HUES48 (cell line): ENCODE data around the gene GOLIM4.

Source experiments
- H3K27ac ChIP-seq: one replicate; pipeline ENCODE4 v1.7.0; 2013; ENCODE audit warnings: low read depth, low read length, inconsistent platforms
- H3K27me3 ChIP-seq: 2 replicates; pipeline ENCODE4 v1.6.1; 2013; ENCODE audit warnings: mild to moderate bottlenecking, low read length; ENCODE audit not compliant: control insufficient read depth, insufficient read depth
- H3K36me3 ChIP-seq: 2 replicates; pipeline ENCODE4 v1.6.1; 2013; ENCODE audit warnings: low read length; ENCODE audit not compliant: control insufficient read depth, insufficient read depth
- H3K4me1 ChIP-seq: 2 replicates; pipeline ENCODE4 v1.6.1; 2013; ENCODE audit warnings: mild to moderate bottlenecking, low read length; ENCODE audit not compliant: control insufficient read depth, insufficient read depth
- H3K4me3 ChIP-seq: 2 replicates; pipeline ENCODE4 v1.5.1; 2013; ENCODE audit warnings: mild to moderate bottlenecking, low read depth, low read length
- H3K9ac ChIP-seq: 2 replicates; pipeline ENCODE4 v1.6.1; 2013; ENCODE audit warnings: mild to moderate bottlenecking, low read depth, low read length, moderate library complexity
- H3K9me3 ChIP-seq: 2 replicates; pipeline ENCODE4 v1.6.1; 2013; ENCODE audit warnings: low read length; ENCODE audit not compliant: control insufficient read depth, insufficient read depth

Gene GOLIM4

DNA sequence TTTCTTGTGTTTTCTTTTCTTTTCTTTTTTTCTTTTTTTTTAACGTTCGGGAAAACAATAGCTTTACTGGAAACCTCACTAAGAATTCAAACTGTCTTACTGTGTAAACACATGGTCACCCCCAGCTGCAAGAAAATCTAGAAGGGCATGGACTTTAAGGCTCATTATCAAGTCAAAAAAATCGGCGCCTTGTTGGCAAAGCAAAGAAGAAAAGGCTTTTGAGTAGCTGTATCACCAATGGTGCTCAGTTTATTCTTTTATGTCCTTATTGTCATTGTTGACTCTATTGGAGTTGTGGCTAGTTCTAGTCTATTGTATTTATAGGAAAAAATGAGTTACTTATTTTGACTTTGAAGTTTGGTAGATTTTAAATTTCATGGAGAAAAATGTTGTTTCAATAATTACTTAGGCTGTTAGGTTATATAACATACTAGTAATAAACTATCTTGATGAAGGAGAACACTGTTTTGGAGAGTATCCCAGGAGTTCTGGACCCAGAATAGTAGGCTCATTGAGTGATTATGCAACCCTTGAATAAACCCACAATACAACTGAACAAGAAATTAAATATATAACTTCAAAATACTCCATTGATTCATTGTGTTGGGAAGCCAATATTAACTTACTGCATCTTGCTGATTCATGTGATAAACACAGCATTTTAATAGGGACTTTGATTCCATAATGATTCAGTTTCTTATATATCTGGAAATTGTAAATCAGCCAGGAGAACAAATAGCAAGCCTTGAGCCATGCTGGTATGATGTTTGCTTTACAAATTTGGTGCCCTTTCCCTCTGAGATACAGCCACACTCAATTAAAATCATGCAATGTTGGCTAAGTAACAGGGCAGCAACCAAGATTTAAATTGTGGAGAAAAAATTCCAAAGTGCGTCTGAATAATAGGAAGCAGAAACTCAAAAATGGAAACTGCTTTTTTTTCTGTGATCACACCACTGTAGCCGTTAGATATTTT is 27.8 kb upstream of the GOLIM4 start:
- H3K4me1 ChIP-seq = no peaks in the 10 kb centered on the region
- no peak overlapping the region for H3K9ac ChIP-seq
- no peak overlapping the region for H3K27ac ChIP-seq
- H3K27me3 ChIP-seq = no peaks in the 10 kb centered on the region
- peaks cover 13% of the 10 kb centered on the region for H3K9me3 ChIP-seq
- no peak overlapping the region for H3K4me3 ChIP-seq
- no peaks in the 10 kb centered on the region for H3K36me3 ChIP-seq

DNA sequence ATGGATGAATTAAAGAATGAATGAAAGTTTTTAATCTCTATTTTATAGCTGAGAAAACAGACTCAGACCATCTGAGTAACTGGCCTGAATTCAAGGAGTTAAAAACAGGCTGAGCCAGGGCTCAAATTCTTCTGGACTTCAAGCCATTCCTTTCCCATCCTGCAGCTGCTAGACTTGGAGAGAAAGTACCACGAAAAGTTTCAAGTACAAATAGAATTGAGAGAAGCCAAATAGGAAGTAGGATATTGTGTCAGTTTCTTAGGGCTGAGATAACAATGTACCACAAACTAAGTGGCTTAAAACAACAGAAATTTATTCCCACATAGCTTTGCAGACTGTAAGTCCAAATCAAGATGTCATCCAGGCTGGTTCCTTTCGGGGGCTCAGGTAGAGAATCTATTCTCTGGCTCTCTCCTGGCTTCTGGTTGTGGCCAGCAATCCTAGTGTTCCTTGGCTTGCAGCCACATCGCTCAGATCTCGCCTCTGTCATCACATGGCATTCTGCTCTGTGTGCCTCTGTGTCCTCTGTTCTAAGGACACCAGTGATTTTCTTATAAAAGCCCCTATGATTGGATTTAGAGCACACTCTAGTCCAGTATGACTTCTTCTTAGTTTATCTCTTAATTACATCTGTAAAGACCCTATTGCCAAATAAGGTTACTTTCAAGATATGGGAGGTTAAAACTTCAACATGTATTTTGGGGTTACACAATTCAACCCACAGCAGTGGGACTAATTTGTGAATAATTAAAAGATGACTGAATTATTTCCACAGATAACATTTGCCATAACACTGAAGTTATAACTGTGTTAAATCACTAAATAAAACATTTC is 25.7 kb upstream of the GOLIM4 start:
- Histone ChIP-seq H3K9me3 (no peaks in the 10 kb centered on the region), H3K27me3 (no peaks in the 10 kb centered on the region), H3K4me3 (no peak overlapping the region), H3K9ac (no peak overlapping the region), H3K27ac (no peak overlapping the region), H3K4me1 (no peaks in the 10 kb centered on the region), H3K36me3 (no peaks in the 10 kb centered on the region)

DNA sequence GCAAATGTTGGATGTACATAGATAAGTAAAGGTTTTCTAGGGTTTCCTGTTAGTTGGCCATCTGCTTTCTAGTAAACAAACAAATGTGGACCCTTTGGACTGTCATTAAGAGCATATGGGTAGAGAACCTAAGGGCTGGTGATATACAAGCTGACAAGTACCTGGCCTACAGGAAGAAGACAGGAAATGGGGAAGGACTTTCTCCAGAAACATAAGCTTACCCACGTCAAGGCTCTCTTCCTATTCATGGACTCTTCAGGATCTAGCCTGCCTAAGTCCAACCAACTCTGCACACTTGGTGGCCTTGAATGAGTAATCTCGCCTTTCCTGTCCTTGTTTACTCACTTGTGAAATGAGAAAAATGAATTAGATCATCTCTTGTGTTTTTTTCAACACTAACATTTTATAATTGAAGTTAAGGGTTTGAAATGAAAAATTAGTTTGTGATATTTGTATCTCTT is 22.2 kb upstream of the GOLIM4 start:
- H3K4me3 ChIP-seq = no peak overlapping the region
- no peaks in the 10 kb centered on the region for H3K9me3 ChIP-seq
- no peaks in the 10 kb centered on the region for H3K36me3 ChIP-seq
- no peak overlapping the region for H3K9ac ChIP-seq
- no peaks in the 10 kb centered on the region for H3K27me3 ChIP-seq
- H3K27ac ChIP-seq = no peak overlapping the region
- H3K4me1 ChIP-seq = no peaks in the 10 kb centered on the region

DNA sequence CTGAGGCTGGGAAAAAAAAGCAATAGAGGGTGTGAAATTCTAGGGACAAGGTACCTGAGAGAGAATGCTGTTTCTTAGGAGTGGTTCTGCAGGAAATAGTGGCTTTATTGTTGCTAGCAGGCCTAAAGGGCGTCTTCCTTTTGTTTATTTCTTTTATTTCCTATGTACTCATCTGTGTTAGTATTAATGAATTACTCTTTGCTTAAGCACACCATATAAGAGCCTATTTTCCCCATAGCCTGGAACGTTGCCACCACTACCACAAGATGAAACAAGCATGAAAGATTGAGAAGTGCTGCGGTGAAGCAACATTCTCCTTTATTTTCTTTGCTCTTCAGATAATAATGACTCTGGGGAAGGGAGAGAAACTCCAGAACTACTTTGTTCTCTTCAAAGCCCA is 21.3 kb upstream of the GOLIM4 start:
- H3K27ac ChIP-seq = no peak overlapping the region

DNA sequence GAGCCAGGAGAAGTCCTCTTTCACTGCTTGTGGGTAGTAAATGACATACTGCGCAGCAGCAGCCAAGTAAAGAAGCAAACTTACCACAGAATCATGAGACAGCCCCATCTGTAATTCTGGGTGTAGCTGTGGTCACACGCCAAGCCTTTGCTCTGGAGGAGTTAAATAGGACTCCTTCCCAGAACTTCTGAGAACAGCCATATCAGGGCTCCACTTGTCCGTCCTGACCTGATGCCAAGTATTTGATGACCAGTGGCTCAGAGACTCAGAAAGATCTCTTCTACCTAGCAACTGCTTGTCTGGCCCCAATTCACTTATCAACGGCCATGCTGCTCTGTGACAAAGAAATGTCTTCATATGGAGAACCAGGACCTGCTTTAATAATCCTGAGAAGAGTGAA is 20.6 kb upstream of the GOLIM4 start:
- no peaks in the 10 kb centered on the region for H3K36me3 ChIP-seq
- H3K9ac ChIP-seq = no peak overlapping the region
- H3K27me3 ChIP-seq = no peaks in the 10 kb centered on the region
- H3K27ac ChIP-seq = no peak overlapping the region
- H3K4me1 ChIP-seq = no peaks in the 10 kb centered on the region
- H3K4me3 ChIP-seq = no peak overlapping the region
- no peaks in the 10 kb centered on the region for H3K9me3 ChIP-seq

More for the DNA sequence above, 21.3 kb upstream of the GOLIM4 start:
- Histone ChIP-seq H3K9ac (no peak overlapping the region), H3K4me3 (no peak overlapping the region), H3K36me3 (no peaks in the 10 kb centered on the region), H3K9me3 (no peaks in the 10 kb centered on the region), H3K4me1 (no peaks in the 10 kb centered on the region), H3K27me3 (no peaks in the 10 kb centered on the region)

DNA sequence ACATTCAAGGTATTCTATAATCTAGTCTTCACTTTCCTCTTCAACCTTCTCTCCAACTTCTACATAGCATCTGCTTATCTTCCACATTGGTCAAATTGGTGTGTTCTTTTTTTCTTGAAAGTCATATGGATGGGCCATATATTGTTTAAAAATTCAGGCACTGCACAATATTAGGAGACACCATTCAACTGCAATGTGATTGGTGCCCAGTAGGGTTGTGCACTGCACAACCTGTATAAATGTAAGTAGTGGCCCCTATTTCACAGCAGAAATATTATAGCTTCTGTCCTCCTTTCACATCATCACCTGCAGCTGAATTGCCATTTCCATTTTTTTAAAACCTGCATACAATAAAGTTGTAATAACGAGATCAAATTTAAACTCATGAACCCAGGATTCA is 18.1 kb upstream of the GOLIM4 start:
- Histone ChIP-seq H3K4me3 (no peak overlapping the region), H3K27ac (no peak overlapping the region), H3K9me3 (no peaks in the 10 kb centered on the region), H3K4me1 (no peaks in the 10 kb centered on the region), H3K27me3 (no peaks in the 10 kb centered on the region), H3K36me3 (no peaks in the 10 kb centered on the region), H3K9ac (no peak overlapping the region)

DNA sequence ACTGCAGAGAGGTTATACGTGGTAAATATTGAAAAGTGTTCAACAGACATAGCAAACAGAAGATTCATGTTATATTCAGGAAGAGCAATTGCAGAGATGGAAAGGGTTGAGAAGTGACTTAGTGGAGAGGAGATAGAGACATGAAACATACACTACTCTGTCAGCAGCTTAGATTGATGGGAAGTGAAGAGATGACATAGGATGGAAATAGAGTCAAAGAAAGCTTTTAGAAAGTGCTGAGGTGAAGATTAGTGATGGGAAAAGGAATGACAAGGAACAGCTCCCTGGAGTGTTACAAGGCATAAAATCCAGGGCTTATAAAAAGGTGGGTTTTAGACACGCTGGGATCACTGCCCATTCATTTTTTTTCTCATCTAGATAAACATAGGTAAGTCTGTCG is 17.2 kb upstream of the GOLIM4 start:
- H3K36me3 ChIP-seq = no peaks in the 10 kb centered on the region
- H3K9me3 ChIP-seq = no peaks in the 10 kb centered on the region
- H3K27me3 ChIP-seq = no peaks in the 10 kb centered on the region
- H3K9ac ChIP-seq = no peak overlapping the region
- H3K27ac ChIP-seq = no peak overlapping the region
- no peaks in the 10 kb centered on the region for H3K4me1 ChIP-seq
- H3K4me3 ChIP-seq = no peak overlapping the region

DNA sequence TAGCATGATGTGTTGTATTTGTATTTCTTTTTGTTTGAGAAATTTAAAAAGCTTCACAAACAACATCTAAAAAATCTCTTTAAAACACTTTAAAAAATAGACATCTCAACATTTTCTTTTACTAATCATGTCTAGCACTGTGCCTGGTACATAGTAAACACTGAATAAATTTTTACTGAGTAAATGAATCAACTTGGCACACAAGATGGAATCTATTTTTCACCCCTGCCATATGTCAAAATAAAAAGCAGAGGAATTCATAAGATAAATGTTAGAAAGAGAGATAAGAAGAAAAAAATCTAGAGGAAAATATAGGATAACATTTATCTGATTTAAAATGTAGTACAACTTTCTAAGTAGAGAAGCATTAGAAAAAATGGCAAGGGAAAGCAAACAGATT is 8.6 kb upstream of the GOLIM4 start:
- H3K36me3 ChIP-seq = no peaks in the 10 kb centered on the region
- no peak overlapping the region for H3K9ac ChIP-seq
- H3K27me3 ChIP-seq = no peaks in the 10 kb centered on the region
- H3K9me3 ChIP-seq = no peaks in the 10 kb centered on the region
- no peak overlapping the region for H3K27ac ChIP-seq
- H3K4me1 ChIP-seq = no peaks in the 10 kb centered on the region
- no peak overlapping the region for H3K4me3 ChIP-seq

DNA sequence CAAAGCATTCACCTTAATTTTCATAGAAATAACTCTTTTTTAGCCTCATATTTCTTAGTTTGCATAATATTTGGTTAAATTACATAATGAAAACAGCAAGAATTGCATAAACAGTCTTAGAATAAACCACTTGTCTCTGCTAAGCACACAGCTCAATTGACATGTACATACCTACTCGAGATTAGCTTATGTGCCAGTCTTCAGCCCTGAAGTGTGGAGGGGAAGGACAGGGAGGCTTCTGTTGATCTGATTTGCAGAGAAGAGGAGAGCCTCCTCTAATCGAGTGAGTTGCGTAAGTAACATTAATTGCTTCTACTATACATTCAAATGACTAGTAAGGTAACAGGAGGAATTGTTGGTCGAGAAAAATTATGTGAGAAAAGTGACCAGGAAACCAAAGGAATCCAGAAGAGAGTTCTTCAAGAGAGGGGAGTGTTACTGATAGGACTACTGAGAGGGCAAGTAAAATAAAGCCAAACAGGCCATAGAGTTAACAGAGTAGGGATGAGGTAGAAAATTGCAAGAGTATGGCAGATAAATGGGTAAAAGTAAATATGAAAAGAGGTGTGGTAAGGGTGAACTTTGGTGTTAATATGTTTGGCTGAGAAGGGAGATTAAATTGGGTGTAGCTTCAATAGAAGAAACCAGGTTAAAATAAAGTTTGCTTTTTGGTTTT is 7.1 kb upstream of the GOLIM4 start:
- Histone ChIP-seq H3K4me3 (no peak overlapping the region), H3K9me3 (no peaks in the 10 kb centered on the region), H3K27me3 (no peaks in the 10 kb centered on the region), H3K36me3 (no peaks in the 10 kb centered on the region), H3K27ac (no peak overlapping the region), H3K4me1 (no peaks in the 10 kb centered on the region), H3K9ac (no peak overlapping the region)

DNA sequence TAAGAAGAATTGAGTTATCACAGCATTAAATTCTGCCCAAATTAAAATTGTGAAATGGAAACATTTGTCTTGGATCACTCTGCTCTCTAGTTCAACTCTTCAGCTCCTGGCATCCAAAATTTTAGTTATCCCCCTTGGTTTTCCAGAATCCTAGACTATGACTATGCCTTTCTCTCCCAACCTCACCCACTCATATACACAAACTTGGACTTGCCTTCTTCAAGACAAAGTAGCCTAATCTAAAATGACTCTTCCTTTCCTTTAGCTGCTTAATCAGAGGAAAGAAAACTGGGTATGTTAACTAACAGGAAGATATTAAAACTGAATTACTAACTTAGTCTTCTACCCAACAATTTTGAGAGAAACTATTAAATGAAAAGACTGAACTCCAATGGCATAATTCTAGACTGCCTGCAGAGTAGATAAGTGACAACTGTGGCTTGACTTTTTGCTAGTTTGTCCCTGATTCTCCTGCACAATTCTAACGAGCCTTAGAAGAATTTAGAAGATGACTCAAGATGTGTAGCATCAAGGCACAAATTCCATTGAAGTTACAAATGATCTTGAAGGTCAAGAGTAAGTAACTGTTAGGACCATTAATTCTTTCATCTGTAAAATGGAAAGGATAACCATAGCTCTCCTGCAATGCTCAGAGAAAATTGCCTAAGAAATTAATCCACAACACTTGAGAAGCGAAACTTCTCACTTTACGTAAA is 5.2 kb upstream of the GOLIM4 start:
- no peaks in the 10 kb centered on the region for H3K27me3 ChIP-seq
- no peaks in the 10 kb centered on the region for H3K36me3 ChIP-seq
- H3K9me3 ChIP-seq = no peaks in the 10 kb centered on the region
- H3K9ac ChIP-seq = no peak overlapping the region
- peaks cover 12% of the 10 kb centered on the region; the same call in 1 of the 2 replicates for H3K4me1 ChIP-seq
- H3K4me3 ChIP-seq = no peak overlapping the region
- H3K27ac ChIP-seq = no peak overlapping the region
